T-cell (primary cell): Measurements from ENCODE around the gene ZGPAT. TPM values are rescaled to one million over a fixed set of nuclear protein-coding genes. Genes with fewer than 3 reads are reported as not detected.

Experiments
- ATAC-seq, 4 experiments: fragments of 200-7000 bp in 3 of 4; fragments of 150-1000 bp in 1 of 4; cut with Tn5 transposase; replicated peaks in 1 of 4; 1 replicate in 3 of 4; 2 replicates in 1 of 4; pipeline ENCODE4 v1.10.0; 2021; ENCODE audit warnings: moderate library complexity in 3 of 4, mild to moderate bottlenecking in 2 of 4, moderate number of reproducible peaks in 1 of 4
- CTCF ChIA-PET, 2 donors: fragments of 300-600 bp; sonication (Branson Sonifier 250); formaldehyde crosslinking; loops; one replicate each; lab custom pipeline; 2022; ENCODE audit warnings: antibody characterized with exemption in 2 of 2; lab: Charles Lee
- POLR2A ChIA-PET, 2 donors: fragments of 300-600 bp; sonication (Branson Sonifier 250); formaldehyde crosslinking; loops; one replicate each; lab custom pipeline; 2022; ENCODE audit warnings: antibody characterized with exemption in 2 of 2; lab: Charles Lee
- DNase-seq, 35 experiments: peaks; one replicate each; pipeline versions ENCODE4 v3.0.0 to v3.0.0-alpha.2; 2013 to 2023
- H3K27ac ChIP-seq: one replicate; pipeline ENCODE4 v1.5.1; 2013; ENCODE audit warnings: low read length
- H3K27me3 ChIP-seq, 2 experiments: replicated peaks in 1 of 2; 1 replicate in 1 of 2; 2 replicates in 1 of 2; pipeline versions ENCODE4 v1.6.1 to v1.7.0; 2013; ENCODE audit warnings: low read length in 1 of 2, mixed read lengths in 1 of 2; ENCODE audit not compliant: control insufficient read depth in 2 of 2, insufficient read depth in 2 of 2; ENCODE audit errors: extremely low read depth in 1 of 2
- H3K36me3 ChIP-seq, 2 donors: 1 replicate in 1 of 2; 2 replicates in 1 of 2; pipeline versions ENCODE4 v1.6.1 to v1.7.0; 2013; ENCODE audit warnings: low read length in 1 of 2; ENCODE audit not compliant: control insufficient read depth in 2 of 2, insufficient read depth in 1 of 2; ENCODE audit errors: extremely low read depth in 1 of 2
- H3K4me1 ChIP-seq, 2 experiments: 1 replicate in 1 of 2; 2 replicates in 1 of 2; pipeline versions ENCODE4 v1.6.1 to v1.7.0; 2013; ENCODE audit warnings: low read length in 2 of 2, mixed read lengths in 1 of 2; ENCODE audit not compliant: insufficient read depth in 2 of 2, control insufficient read depth in 1 of 2; ENCODE audit errors: extremely low read depth in 1 of 2
- H3K4me3 ChIP-seq, 2 donors: 1 replicate in 1 of 2; 2 replicates in 1 of 2; pipeline versions ENCODE4 v1.5.1 to v1.7.0; 2013; ENCODE audit warnings: mild to moderate bottlenecking in 2 of 2, low read length in 1 of 2, moderate library complexity in 1 of 2; ENCODE audit not compliant: control insufficient read depth in 1 of 2; ENCODE audit errors: extremely low read depth in 1 of 2
- H3K9me3 ChIP-seq: 2 replicates; pipeline ENCODE4 v1.7.0; 2013
- H3K27ac Mint-ChIP-seq, 2 donors: one replicate each; pipeline ENCODE4 v1.8.0; 2020 to 2021; ENCODE audit warnings: mild to moderate bottlenecking in 2 of 2, mixed read lengths in 2 of 2
- H3K27me3 Mint-ChIP-seq, 2 donors: one replicate each; pipeline ENCODE4 v1.8.0; 2021 to 2022; ENCODE audit warnings: mixed read lengths in 2 of 2
- H3K36me3 Mint-ChIP-seq: one replicate; pipeline ENCODE4 v1.8.0; 2021; ENCODE audit warnings: mixed read lengths
- H3K4me1 Mint-ChIP-seq, 3 donors: one replicate each; pipeline ENCODE4 v1.8.0; 2020 to 2022; ENCODE audit warnings: mixed read lengths in 3 of 3, mild to moderate bottlenecking in 1 of 3
- H3K4me3 Mint-ChIP-seq, 3 donors: one replicate each; pipeline ENCODE4 v1.8.0; 2020 to 2022; ENCODE audit warnings: mild to moderate bottlenecking in 3 of 3, mixed read lengths in 3 of 3, moderate library complexity in 3 of 3
- H3K9me3 Mint-ChIP-seq, 3 donors: one replicate each; pipeline ENCODE4 v1.8.0; 2020 to 2022; ENCODE audit warnings: mixed read lengths in 3 of 3
- WGBS: methylation state at CpG from one replicate; pipeline ENCODE4 v1.1.5; 2013; ENCODE audit warnings: missing lambda C conversion rate; ENCODE audit not compliant: insufficient coverage; 5-methylcytosine and 5-hydroxymethylcytosine counted together
- total RNA-seq, 35 experiments: library from RNA in 6 of 35; stranded (reverse) in 6 of 35; fragments of 120-200 nt in 1 of 35; gene quantifications; one replicate each; pipeline versions ENCODE4 v1.2.1 to v1.2.4 and lab custom pipeline; 2013 to 2026

ZGPAT gene
- total RNA-seq, 5 donors from 2014 or later (not counting 1 experiment from before 2014, with no cell fraction given) = 42.7 to 71.0 (median 59.0) TPM

DNA sequence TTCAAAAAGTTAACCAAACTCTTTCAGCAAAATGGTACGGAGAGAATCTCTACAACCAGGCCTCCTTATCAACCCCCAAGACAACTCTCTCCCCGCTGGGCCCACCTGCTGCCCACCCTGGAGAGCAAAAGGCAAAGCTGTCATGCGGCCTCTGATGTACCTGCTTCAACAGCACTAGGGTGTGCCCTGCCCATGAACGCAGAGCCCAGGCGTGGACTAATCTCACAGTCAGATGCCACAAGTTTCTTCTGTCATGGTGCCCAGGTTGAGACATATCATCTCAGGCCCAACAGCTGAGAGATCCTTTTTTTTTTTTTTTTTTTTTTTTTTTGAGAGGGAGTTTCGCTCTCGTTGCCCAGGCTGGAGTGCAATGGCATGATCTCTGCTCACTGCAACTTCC, 58.1 kb downstream of the ZGPAT start:
- H3K27ac Mint-ChIP-seq = no peak overlapping the region
- no peaks in the 10 kb centered on the region for H3K36me3 ChIP-seq
- no peak for ATAC-seq
- H3K4me1 ChIP-seq = no peaks in the 10 kb centered on the region
- WGBS = 92% methylated on average over 4 of the region's 7 CpGs
- peaks cover 0 to 22% of the 10 kb centered on the region in 2 experiments for H3K27me3 ChIP-seq
- H3K4me1 Mint-ChIP-seq = no peaks in the 10 kb centered on the region
- no peak overlapping the region for H3K4me3 Mint-ChIP-seq
- H3K4me3 ChIP-seq = no peak overlapping the region
- H3K27ac ChIP-seq = no peak overlapping the region
- POLR2A ChIA-PET = no interaction called here
- CTCF ChIA-PET = interaction anchor here in 1 of 2 donors (0.7 kb wide), 1 partner anchor 19 kb away, joined by 6 read pairs; no protein-coding TSS in a partner anchor
- no peaks in the 10 kb centered on the region for H3K27me3 Mint-ChIP-seq
- H3K9me3 ChIP-seq = no peaks in the 10 kb centered on the region
- no peaks in the 10 kb centered on the region for H3K9me3 Mint-ChIP-seq
- no peak for DNase-seq
- no peaks in the 10 kb centered on the region for H3K36me3 Mint-ChIP-seq

DNA sequence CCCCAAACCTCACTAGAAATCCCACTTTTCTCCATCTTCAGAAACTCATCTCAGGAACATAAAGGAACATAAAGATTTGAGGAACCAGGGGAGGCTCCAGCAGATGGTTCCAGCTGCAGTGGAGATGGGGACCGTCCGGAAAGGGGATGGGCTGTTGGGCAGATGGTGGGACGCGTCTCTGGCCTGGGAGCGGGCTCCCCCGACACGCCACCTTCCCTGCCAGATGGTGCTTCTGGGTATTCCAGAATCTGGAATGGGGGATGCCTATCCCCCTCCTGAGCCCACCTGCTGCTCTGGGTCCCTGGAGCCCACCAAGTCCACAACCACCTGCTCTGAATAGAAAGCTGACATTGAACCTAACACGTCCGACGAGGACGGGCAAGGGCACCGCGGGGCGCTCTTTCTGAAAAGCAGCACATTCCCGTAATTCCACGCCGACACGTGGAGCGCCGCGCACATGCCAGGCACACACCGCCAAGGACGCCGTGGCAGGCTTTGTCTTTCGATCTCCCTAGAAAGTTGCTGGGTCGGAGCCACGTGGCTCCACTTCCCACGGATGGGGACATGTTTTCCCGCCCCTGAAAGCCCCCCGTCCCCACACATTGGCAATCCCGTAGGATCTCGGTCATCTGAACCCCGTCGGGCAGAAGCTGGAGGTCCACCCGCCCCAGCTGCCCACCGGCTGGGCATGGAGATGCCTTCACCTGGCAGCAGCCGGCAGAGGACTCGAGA, 59.0 kb downstream of the ZGPAT start:
- Histone ChIP-seq H3K27ac (no peak overlapping the region), H3K4me3 (no peak overlapping the region), H3K9me3 (no peaks in the 10 kb centered on the region), H3K4me1 (no peaks in the 10 kb centered on the region), H3K27me3 (peaks cover 0 to 27% of the 10 kb centered on the region in 2 experiments), H3K36me3 (no peaks in the 10 kb centered on the region)
- Mint-ChIP-seq H3K4me3 (no peak overlapping the region), H3K4me1 (no peaks in the 10 kb centered on the region), H3K27ac (no peak overlapping the region), H3K9me3 (no peaks in the 10 kb centered on the region), H3K36me3 (no peaks in the 10 kb centered on the region), H3K27me3 (no peaks in the 10 kb centered on the region)
- CTCF ChIA-PET = interaction anchor here in 1 of 2 donors (0.7 kb wide), 1 partner anchor 18 kb away, joined by 6 read pairs; no protein-coding TSS in a partner anchor
- no peak for ATAC-seq
- POLR2A ChIA-PET = no interaction called here
- no peak for DNase-seq
- WGBS = 90% methylated on average over 35 of the region's 38 CpGs

GRCh38 chr20:63767456-63767855, 59.6 kb downstream of the ZGPAT start:
- ChIA-PET POLR2A (no interaction called here), CTCF (no interaction called here)
- Mint-ChIP-seq H3K36me3 (no peaks in the 10 kb centered on the region), H3K27me3 (no peaks in the 10 kb centered on the region), H3K9me3 (no peaks in the 10 kb centered on the region), H3K4me3 (no peak overlapping the region), H3K4me1 (no peaks in the 10 kb centered on the region), H3K27ac (no peak overlapping the region)
- H3K4me3 ChIP-seq = no peak overlapping the region
- H3K9me3 ChIP-seq = no peaks in the 10 kb centered on the region
- no peak overlapping the region for H3K27ac ChIP-seq
- peaks cover 0 to 27% of the 10 kb centered on the region in 2 experiments for H3K27me3 ChIP-seq
- ATAC-seq (no peak), DNase-seq (no peak)
- no peaks in the 10 kb centered on the region for H3K36me3 ChIP-seq
- H3K4me1 ChIP-seq = no peaks in the 10 kb centered on the region
- 81% methylated on average over 18 of the region's 18 CpGs for WGBS

DNA sequence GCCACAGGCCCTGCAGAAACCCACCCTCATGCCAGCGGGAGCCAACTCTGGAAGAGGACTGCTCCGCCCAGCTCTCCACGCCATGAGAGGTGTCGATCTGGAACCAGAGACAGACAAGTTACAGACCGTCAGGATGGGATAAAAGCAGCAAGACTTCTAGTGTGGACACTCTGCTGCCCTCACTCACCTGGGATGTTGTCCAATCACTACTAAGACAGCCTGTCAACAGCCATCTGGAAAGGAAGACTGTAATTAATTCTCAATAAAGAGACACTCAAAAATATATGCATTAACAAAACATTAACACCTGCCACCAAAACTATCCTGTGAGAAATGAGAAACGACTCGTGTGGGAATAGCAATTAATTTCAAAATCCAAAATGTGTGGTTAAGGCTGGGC, 60.0 kb downstream of the ZGPAT start:
- Mint-ChIP-seq H3K4me3 (no peak overlapping the region), H3K36me3 (no peaks in the 10 kb centered on the region), H3K4me1 (no peaks in the 10 kb centered on the region), H3K27ac (no peak overlapping the region), H3K27me3 (no peaks in the 10 kb centered on the region), H3K9me3 (no peaks in the 10 kb centered on the region)
- ATAC-seq (no peak), DNase-seq (no peak)
- no peaks in the 10 kb centered on the region for H3K4me1 ChIP-seq
- H3K36me3 ChIP-seq = no peaks in the 10 kb centered on the region
- 79% methylated on average over 2 of the region's 7 CpGs for WGBS
- H3K4me3 ChIP-seq = no peak overlapping the region
- no peak overlapping the region for H3K27ac ChIP-seq
- no peaks in the 10 kb centered on the region for H3K9me3 ChIP-seq
- peaks cover 0 to 28% of the 10 kb centered on the region in 2 experiments for H3K27me3 ChIP-seq
- POLR2A ChIA-PET = no interaction called here
- CTCF ChIA-PET = no interaction called here

DNA sequence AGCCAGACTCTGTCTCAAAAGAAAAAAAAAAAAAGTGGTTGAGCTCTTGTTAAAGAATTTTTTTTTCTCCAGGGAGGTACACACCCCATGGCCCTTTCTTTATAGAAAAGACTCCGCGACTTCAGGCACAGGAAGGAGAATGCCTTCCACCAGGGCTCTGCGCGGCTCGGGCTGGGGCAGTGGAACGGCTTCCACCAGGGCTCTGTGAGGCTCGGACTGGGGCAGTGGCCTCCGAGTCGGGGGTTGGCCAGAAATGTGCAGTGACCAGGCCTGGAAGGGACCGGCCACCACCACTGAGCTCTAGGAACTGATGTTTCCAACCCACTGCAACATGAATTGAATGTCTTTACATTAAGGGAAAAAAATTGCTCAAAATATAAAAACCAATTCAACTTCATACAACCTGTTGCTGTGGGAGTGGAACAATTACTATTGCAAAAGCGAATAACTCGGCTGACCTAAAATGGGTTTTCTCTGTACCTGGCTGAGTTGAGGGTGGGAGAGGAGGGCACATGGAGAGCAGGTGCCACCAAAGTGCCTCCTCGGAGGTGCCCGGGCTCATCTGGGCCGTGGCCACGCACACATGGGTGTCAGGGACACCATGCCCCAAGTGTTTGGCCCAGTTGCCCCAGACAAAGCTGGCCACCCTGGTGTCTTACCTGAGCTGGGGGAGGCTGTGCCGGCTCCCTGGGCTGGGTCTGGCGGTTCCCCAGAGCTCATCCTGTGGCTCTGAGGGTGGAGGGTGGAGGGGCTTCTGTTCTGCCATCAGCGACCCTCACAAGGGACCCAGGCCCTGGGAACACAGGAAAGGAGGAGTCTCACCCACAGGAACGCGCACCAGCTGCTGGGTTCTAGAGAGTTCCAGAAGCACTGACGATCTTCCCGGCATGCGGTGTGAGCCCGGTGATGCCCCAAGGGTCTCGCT, 61.0 kb downstream of the ZGPAT start:
- DNase-seq (no peak), ATAC-seq (no peak)
- H3K9me3 ChIP-seq = no peaks in the 10 kb centered on the region
- no peaks in the 10 kb centered on the region for H3K4me1 Mint-ChIP-seq
- no peaks in the 10 kb centered on the region for H3K27me3 Mint-ChIP-seq
- 87% methylated on average over 17 of the region's 26 CpGs for WGBS
- H3K9me3 Mint-ChIP-seq = no peaks in the 10 kb centered on the region
- no peaks in the 10 kb centered on the region for H3K36me3 ChIP-seq
- H3K4me3 Mint-ChIP-seq = no peak overlapping the region
- POLR2A ChIA-PET = no interaction called here
- H3K27me3 ChIP-seq = peaks cover 0 to 30% of the 10 kb centered on the region in 2 experiments
- H3K27ac Mint-ChIP-seq = no peak overlapping the region
- H3K36me3 Mint-ChIP-seq = no peaks in the 10 kb centered on the region
- H3K4me3 ChIP-seq = no peak overlapping the region
- no peak overlapping the region for H3K27ac ChIP-seq
- CTCF ChIA-PET = no interaction called here
- H3K4me1 ChIP-seq = peaks cover under 1 to 5% of the 10 kb centered on the region in 2 experiments

DNA sequence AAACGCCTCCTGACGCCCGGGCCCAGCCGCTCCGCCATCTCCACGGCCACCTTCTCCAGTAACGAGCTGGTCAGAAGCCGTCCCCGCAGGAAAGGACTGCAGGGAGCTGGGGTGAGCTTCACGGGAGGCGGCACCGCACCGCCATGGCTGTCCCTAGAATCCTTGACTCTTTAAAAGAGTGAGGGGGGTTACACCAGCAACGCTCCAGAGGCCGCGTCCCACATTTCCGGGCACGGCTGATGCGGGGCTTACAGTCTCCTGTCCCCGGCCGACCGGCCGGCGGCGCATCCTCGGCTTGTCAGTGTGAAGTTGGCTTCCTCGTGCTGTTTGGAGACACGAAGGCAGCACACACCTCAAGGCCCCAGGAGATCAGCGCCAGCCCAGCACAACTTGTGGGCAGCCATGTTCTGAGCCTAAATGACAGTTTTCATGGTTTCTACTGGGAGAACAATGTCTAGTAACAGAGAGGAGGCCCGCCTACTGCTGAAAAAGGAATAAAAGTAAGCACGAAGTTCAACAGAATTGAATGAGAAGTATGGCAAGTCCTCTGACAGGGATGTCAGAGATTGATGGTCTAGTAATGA, 62.1 kb downstream of the ZGPAT start:
- H3K4me3 ChIP-seq = no peak overlapping the region
- H3K27me3 ChIP-seq = peaks cover 0 to 33% of the 10 kb centered on the region in 2 experiments
- ChIA-PET CTCF (no interaction called here), POLR2A (no interaction called here)
- peaks cover 3 to 11% of the 10 kb centered on the region in 2 experiments for H3K4me1 ChIP-seq
- Mint-ChIP-seq H3K4me3 (no peak overlapping the region), H3K27ac (no peak overlapping the region), H3K27me3 (no peaks in the 10 kb centered on the region), H3K9me3 (no peaks in the 10 kb centered on the region), H3K36me3 (no peaks in the 10 kb centered on the region), H3K4me1 (peaks cover 2 to 6% (median 3%) of the 10 kb centered on the region in 3 donors)
- ATAC-seq (no peak), DNase-seq (no peak)
- 91% methylated on average over 31 of the region's 31 CpGs for WGBS
- H3K36me3 ChIP-seq = no peaks in the 10 kb centered on the region
- no peaks in the 10 kb centered on the region for H3K9me3 ChIP-seq
- no peak overlapping the region for H3K27ac ChIP-seq
